Karpas-422 (cell line): ENCODE results near the gene DDX20. TPM values are rescaled to one million over a fixed set of nuclear protein-coding genes. Genes with fewer than 3 reads are reported as not detected.
"Not testable (repeated sequence)": the region's sequence is repeated elsewhere in the genome, so short reads cannot be mapped to it uniquely, and the experiment has no call there.

ENCODE experiments used
- DNase-seq: peaks from one replicate; pipeline ENCODE4 v3.0.0-alpha.2; 2015
- H2AFZ ChIP-seq: fragments of 200-600 bp; sonication (generic); 2 replicates; pipeline ENCODE4 v1.6.1; 2014; ENCODE audit warnings: antibody characterized with exemption, low read length, mixed read lengths
- H3K27ac ChIP-seq: fragments of 200-600 bp; sonication (generic); 2 replicates; pipeline ENCODE4 v1.5.1; 2014; ENCODE audit warnings: mild to moderate bottlenecking, low read length, moderate library complexity
- H3K27me3 ChIP-seq: fragments of 200-600 bp; sonication (generic); 2 replicates; pipeline ENCODE4 v1.6.1; 2014; ENCODE audit warnings: low read length, mixed read lengths
- H3K36me3 ChIP-seq: fragments of 200-600 bp; sonication (generic); 2 replicates; pipeline ENCODE4 v1.6.1; 2014; ENCODE audit warnings: low read length, mixed read lengths; ENCODE audit not compliant: insufficient read depth
- H3K4me1 ChIP-seq: fragments of 200-600 bp; sonication (generic); 2 replicates; pipeline ENCODE4 v1.6.1; 2014; ENCODE audit warnings: mild to moderate bottlenecking, low read length, mixed read lengths
- H3K4me2 ChIP-seq: fragments of 200-600 bp; sonication (generic); 2 replicates; pipeline ENCODE4 v1.6.1; 2014; ENCODE audit warnings: low read length, low read depth, mild to moderate bottlenecking; ENCODE audit not compliant: poor library complexity, severe bottlenecking
- H3K4me3 ChIP-seq: fragments of 200-600 bp; sonication (generic); 2 replicates; pipeline ENCODE4 v1.5.1; 2014; ENCODE audit warnings: mild to moderate bottlenecking, antibody characterized with exemption, low read length, mixed read lengths
- H3K79me2 ChIP-seq: fragments of 200-600 bp; sonication (generic); 2 replicates; pipeline ENCODE4 v1.6.1; 2014; ENCODE audit warnings: mild to moderate bottlenecking, low read length, mixed read lengths
- H3K9ac ChIP-seq: fragments of 200-600 bp; sonication (generic); 2 replicates; pipeline ENCODE4 v1.6.0; 2014; ENCODE audit warnings: low read length
- H3K9me2 ChIP-seq: fragments of 200-600 bp; sonication (generic), shearing (Covaris generic); replicated peaks from 2 replicates; pipeline ENCODE4 v1.6.0; 2014; ENCODE audit warnings: mild to moderate bottlenecking, low read length, moderate library complexity; ENCODE audit not compliant: insufficient read depth
- H3K9me3 ChIP-seq: fragments of 300-700, 200-600 bp; sonication (generic); 2 replicates; pipeline ENCODE4 v1.6.1; 2014; ENCODE audit warnings: low read length, mixed read lengths
- H4K20me1 ChIP-seq: fragments of 200-600 bp; sonication (generic); 2 replicates; pipeline ENCODE4 v1.6.1; 2014; ENCODE audit warnings: mild to moderate bottlenecking, antibody characterized with exemption, low read length, low read depth; ENCODE audit not compliant: insufficient read depth
- total RNA-seq: library from RNA; depleted of rRNA; stranded (reverse); fragments of >200 nt; shearing (Covaris generic); gene quantifications from 2 replicates; pipeline ENCODE4 v1.2.3, GENCODE V29; 2014; ENCODE audit warnings: low replicate concordance

Gene DDX20
- total RNA-seq, 1 experiment from 2014 or later: 33.3 TPM

DNA sequence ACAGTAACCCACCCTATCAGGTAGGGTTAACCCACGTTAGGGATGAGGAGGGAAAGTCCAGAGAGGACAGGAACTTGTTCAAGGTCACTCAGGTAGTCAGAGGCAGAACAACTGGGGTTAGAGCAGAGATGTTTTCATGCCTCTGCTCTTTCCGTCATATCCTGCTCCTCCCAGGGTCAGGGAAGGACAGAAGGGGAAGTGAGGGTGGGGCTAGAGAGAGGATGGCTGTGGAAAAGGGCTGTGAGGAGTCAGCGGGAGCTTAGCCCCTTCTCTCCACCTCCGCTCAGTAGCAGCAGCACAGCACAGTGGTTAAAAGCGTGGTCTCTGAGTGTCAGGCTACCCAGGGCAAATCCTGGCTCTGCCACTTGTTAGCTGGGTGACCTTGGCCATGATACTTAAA, 36.5 kb downstream of the DDX20 start:
- Histone ChIP-seq H3K9ac (no peak overlapping the region), H3K27ac (no peak overlapping the region), H3K4me3 (no peak overlapping the region), H3K4me2 (no peak overlapping the region), H3K27me3 (no peaks in the 10 kb centered on the region; the same call in 1 of the 2 replicates), H3K79me2 (no peaks in the 10 kb centered on the region), H4K20me1 (no peaks in the 10 kb centered on the region), H3K9me2 (no peaks in the 10 kb centered on the region), H2AFZ (no peak overlapping the region), H3K9me3 (no peaks in the 10 kb centered on the region), H3K4me1 (no peaks in the 10 kb centered on the region), H3K36me3 (no peaks in the 10 kb centered on the region)
- no peak for DNase-seq

DNA sequence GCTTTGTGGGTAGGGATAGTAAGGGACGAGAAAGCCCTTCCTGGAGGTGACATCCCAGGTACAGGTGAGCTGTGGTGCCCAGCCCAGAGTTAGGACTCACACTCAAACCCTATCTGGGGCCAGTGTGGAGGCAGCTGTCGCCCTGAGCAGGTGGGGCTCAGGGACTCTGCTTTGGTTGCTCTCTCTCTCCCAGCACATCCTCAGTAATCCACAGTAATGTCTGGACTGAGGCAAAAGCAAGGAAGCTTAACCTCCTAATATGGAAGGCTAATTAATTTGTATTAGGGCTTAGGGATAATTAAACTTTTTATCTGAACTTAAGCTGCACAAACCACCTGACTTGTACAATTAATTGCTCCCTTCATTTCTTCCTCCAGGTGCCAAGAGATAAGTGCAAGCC, 38.2 kb downstream of the DDX20 start:
- H3K27ac ChIP-seq: no peak overlapping the region
- no peaks in the 10 kb centered on the region for H3K36me3 ChIP-seq
- H3K9me2 ChIP-seq: no peaks in the 10 kb centered on the region
- H3K4me1 ChIP-seq: no peaks in the 10 kb centered on the region
- no peak overlapping the region for H2AFZ ChIP-seq
- no peak overlapping the region for H3K4me3 ChIP-seq
- H4K20me1 ChIP-seq: no peaks in the 10 kb centered on the region
- no peaks in the 10 kb centered on the region for H3K9me3 ChIP-seq
- no peak overlapping the region for H3K4me2 ChIP-seq
- no peaks in the 10 kb centered on the region; the same call in 1 of the 2 replicates for H3K27me3 ChIP-seq
- DNase-seq: no peak
- no peaks in the 10 kb centered on the region for H3K79me2 ChIP-seq
- no peak overlapping the region for H3K9ac ChIP-seq

GRCh38 chr1:111795401-111795800, 39.7 kb downstream of the DDX20 start:
- Histone ChIP-seq H3K9ac (no peak overlapping the region), H3K36me3 (no peaks in the 10 kb centered on the region), H3K27me3 (no peaks in the 10 kb centered on the region; the same call in 1 of the 2 replicates), H3K4me3 (no peak overlapping the region), H3K9me2 (no peaks in the 10 kb centered on the region), H3K4me1 (no peaks in the 10 kb centered on the region), H3K9me3 (no peaks in the 10 kb centered on the region), H3K27ac (no peak overlapping the region), H2AFZ (no peak overlapping the region), H4K20me1 (no peaks in the 10 kb centered on the region), H3K4me2 (no peak overlapping the region), H3K79me2 (no peaks in the 10 kb centered on the region)
- DNase-seq: no peak

DNA sequence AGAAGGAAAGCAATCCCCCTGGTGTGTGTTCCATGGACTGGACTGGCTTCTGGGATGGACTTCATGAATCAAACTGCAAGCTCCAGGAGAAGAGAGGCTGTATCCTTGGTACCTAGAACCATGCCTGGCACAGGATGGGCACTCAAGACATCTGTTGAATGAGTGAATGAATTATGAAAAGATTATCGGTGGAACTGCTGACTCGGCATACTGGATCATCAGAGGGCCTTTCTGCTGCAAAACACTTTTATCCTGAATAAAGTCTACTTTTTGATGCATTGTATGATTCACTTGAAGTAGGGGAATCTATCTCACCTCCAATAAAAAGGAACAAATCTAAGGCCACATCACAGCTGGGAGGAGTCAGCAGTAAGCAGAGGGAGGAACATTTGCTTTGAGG, 42.9 kb downstream of the DDX20 start:
- H4K20me1 ChIP-seq: no peaks in the 10 kb centered on the region
- no peaks in the 10 kb centered on the region for H3K9me2 ChIP-seq
- H3K9me3 ChIP-seq: no peaks in the 10 kb centered on the region
- H3K4me1 ChIP-seq: no peaks in the 10 kb centered on the region
- H3K9ac ChIP-seq: no peak overlapping the region
- no peak overlapping the region for H3K27ac ChIP-seq
- H3K27me3 ChIP-seq: no peaks in the 10 kb centered on the region
- H3K4me3 ChIP-seq: no peak overlapping the region
- DNase-seq: no peak
- no peaks in the 10 kb centered on the region for H3K36me3 ChIP-seq
- no peak overlapping the region for H3K4me2 ChIP-seq
- H3K79me2 ChIP-seq: no peaks in the 10 kb centered on the region
- H2AFZ ChIP-seq: no peak overlapping the region

DNA sequence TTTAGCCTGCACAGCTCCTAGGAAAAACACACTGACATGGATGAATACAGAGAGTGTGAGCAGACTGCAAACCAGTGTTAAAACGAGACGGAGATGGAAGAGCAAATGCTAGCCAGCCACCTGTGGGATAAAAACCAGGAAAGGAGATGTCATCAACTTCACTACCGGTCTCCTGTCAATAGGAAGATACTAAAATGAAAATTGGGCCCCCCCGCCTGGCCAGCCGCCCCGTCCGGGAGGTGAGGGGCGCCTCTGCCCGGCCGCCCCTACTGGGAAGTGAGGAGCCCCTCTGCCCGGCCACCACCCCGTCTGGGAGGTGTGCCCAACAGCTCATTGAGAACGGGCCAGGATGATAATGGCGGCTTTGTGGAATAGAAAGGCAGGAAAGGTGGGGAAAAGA, 44.0 kb downstream of the DDX20 start:
- H3K27ac ChIP-seq, H3K9me3 ChIP-seq, H3K36me3 ChIP-seq, H3K4me3 ChIP-seq, H3K4me2 ChIP-seq, H4K20me1 ChIP-seq, H3K4me1 ChIP-seq, H3K9me2 ChIP-seq, DNase-seq, H3K27me3 ChIP-seq, H3K79me2 ChIP-seq, H2AFZ ChIP-seq, H3K9ac ChIP-seq: not testable (repeated sequence)

- H3K4me1 ChIP-seq: no peaks in the 10 kb centered on the region
- no peak overlapping the region for H2AFZ ChIP-seq
- no peaks in the 10 kb centered on the region for H3K27me3 ChIP-seq
- no peak overlapping the region for H3K4me2 ChIP-seq
- H3K9ac ChIP-seq: no peak overlapping the region
- no peaks in the 10 kb centered on the region for H3K79me2 ChIP-seq
- H3K9me2 ChIP-seq: no peaks in the 10 kb centered on the region
- H4K20me1 ChIP-seq: no peaks in the 10 kb centered on the region
- H3K27ac ChIP-seq: no peak overlapping the region
- no peaks in the 10 kb centered on the region for H3K9me3 ChIP-seq
- DNase-seq: no peak
- H3K4me3 ChIP-seq: no peak overlapping the region
- no peaks in the 10 kb centered on the region for H3K36me3 ChIP-seq
Observed at GRCh38 chr1:111801071-111801850, 45.6 kb downstream of the DDX20 start.

- Histone ChIP-seq H2AFZ (no peak overlapping the region), H3K4me1 (no peaks in the 10 kb centered on the region), H3K36me3 (no peaks in the 10 kb centered on the region), H3K79me2 (no peaks in the 10 kb centered on the region), H3K9me2 (no peaks in the 10 kb centered on the region), H3K9ac (no peak overlapping the region), H4K20me1 (no peaks in the 10 kb centered on the region), H3K4me3 (no peak overlapping the region), H3K27ac (no peak overlapping the region), H3K27me3 (no peaks in the 10 kb centered on the region), H3K4me2 (no peak overlapping the region), H3K9me3 (no peaks in the 10 kb centered on the region)
- DNase-seq: no peak
Observed at GRCh38 chr1:111802110-111802509, 46.4 kb downstream of the DDX20 start.

DNA sequence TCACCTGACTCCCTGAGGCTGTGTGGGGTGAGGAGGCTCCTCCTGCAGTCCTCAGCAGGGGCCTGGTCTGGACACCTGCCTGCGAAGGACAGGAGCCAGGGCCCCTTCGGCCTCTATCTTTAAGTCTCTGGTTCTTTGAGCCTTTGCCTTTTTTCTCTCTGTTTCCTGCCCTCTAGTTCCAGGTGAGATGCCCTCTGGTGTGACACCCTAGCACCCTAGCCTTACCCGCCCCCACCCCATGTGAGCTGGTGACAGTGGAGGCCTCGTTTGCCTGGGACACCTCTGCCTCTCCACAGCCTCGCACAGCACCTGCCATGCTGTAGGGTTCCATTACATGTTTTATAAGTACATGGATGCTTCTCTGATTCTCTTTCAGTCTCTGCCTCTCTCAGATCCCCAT, 47.3 kb downstream of the DDX20 start:
- H3K9me2 ChIP-seq: no peaks in the 10 kb centered on the region
- no peaks in the 10 kb centered on the region for H3K4me1 ChIP-seq
- H3K27ac ChIP-seq: no peak overlapping the region
- H3K79me2 ChIP-seq: no peaks in the 10 kb centered on the region
- no peak overlapping the region for H2AFZ ChIP-seq
- no peaks in the 10 kb centered on the region for H3K27me3 ChIP-seq
- no peak overlapping the region for H3K9ac ChIP-seq
- no peak overlapping the region for H3K4me3 ChIP-seq
- no peaks in the 10 kb centered on the region for H3K9me3 ChIP-seq
- DNase-seq: no peak
- no peaks in the 10 kb centered on the region for H3K36me3 ChIP-seq
- no peak overlapping the region for H3K4me2 ChIP-seq
- no peaks in the 10 kb centered on the region for H4K20me1 ChIP-seq
